OCI-M2 (cell line): ENCODE measurements around the gene CEP20.
"Not testable (repeated sequence)": the region's sequence is repeated elsewhere in the genome, so short reads cannot be mapped to it uniquely, and the experiment has no call there.

ENCODE experiments used
- DNase-seq: peaks from one replicate; lab custom pipeline; 2025; ENCODE audit not compliant: unreplicated experiment; lab: John Stamatoyannopoulos, UW

CEP20 gene, protein sequence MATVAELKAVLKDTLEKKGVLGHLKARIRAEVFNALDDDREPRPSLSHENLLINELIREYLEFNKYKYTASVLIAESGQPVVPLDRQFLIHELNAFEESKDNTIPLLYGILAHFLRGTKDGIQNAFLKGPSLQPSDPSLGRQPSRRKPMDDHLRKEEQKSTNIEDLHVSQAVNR

DNA sequence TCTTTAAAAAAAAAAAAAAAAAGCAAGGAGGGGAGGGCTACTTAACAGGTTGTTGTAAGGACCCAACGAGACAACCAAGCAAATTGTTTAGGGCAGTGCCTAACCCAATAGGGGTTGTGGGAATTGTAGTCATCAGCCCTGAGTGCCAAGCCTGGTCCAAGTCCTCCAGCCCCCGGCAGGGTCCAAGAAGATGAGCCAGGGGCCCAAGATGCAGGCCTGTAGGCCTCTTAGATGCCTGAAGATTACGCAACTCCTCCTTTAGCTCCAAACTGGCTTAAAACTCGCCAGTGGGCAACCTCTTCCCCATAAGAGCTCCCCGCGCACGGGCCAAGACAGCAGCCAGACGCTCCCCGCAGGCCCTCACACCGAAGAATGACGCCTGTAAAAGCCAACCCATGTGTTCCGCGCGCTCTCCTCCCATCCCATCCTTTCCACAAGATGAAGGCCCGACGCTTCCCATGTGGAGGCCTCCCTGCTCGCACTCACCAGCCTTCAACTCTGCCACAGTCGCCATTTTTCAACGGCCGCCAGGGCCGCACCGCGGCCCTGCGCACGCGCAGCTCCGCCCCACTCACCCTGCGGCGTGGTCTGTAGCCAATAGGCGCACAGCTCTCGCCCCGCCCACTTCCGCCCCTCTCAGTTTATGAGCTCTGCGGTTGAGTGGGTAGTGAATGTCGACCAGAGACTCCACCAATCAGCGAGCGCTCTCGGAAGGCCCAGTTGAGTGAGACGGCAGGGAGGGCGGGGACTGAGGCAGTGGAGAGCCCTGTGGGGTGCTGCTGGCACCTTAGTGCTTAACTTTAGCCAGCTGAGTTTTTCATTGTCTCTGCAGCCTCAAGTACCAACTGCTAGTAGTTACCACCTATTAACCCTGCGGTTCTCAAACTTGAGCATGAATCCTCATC is at the start of gene CEP20:
Gene CEP20, minus strand, starts transcription at position 532 of the 905 bp plus-strand sequence. Its CDS starts 18 bp downstream, at position 514.
- DNase-seq: peak; percentile 76

DNA sequence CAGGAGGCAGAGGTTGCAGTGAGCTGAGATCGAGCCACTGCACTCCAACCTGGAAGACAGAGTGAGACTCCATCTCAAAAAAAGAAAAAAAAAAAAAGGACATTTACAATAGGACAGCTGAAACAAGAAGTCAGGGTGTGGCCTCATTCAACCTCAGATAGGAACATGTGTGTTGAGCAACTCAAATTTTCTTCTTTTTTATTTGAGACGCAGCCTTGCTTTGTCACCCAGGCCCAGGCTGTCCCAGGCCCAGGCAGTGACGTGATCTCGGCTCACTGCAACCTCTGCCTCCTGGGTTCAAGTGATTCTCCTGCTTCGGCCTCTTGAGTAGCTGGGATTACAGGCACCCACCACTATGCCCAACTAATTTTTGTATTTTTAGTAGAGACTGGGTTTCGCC is 48.4 kb upstream of the CEP20 start:
- not testable (repeated sequence) for DNase-seq

DNA sequence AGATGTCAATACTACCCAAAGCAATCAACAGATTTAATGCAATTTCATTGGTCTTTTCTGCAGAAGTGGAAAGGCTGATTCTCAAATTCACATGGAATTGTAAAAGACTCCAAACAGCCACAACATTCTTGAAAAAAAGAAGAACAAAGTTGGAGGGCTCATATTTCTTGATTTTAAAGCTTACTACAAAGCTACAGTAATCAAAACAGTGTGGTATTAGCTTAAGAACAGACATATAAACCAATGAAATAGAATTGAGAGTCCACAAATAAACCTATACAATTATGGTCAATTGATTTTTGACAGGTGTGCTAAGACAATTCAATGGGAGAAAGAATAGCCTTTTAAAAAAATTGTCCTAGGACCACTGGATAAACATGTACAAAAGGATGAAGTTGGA is 46.6 kb upstream of the CEP20 start:
- DNase-seq: no peak

DNA sequence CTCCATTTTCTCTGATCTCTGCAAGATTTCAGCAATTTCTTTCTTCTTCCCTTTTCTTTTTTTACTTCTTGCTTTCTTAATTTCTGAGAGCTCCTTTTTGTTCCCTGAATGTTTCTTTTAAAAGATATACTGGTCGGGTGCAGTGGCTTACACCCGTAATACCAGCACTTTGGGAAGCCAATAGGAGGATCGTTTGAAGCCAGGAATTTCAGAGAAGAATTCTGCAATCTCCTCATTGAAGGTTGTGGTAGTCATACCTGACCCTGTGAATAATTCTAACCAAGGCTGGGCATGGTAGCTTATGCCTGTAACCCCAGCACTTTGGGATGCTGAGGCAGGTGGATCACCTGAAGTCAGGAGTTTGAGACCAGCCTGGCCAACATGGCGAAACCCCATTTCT is 45.4 kb upstream of the CEP20 start:
- no peak for DNase-seq

DNA sequence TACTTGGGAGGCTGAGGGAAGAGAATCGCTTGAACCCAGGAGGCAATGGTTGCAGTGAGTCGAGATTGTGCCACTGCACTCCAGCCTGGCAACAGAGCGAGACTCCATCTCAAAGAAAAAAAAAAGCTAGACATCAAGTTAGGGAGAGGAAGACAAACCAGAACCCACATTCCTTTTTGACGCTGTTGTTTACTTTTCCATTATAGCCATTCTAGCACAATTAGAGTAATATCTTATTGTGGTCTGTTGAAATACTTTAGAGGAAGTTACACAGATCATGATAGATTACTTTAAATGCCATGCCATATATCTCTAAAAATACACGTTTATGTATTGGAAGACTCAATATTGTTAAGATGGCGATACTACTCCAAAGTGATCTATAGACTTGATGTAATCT is 44.5 kb upstream of the CEP20 start:
- no peak for DNase-seq

DNA sequence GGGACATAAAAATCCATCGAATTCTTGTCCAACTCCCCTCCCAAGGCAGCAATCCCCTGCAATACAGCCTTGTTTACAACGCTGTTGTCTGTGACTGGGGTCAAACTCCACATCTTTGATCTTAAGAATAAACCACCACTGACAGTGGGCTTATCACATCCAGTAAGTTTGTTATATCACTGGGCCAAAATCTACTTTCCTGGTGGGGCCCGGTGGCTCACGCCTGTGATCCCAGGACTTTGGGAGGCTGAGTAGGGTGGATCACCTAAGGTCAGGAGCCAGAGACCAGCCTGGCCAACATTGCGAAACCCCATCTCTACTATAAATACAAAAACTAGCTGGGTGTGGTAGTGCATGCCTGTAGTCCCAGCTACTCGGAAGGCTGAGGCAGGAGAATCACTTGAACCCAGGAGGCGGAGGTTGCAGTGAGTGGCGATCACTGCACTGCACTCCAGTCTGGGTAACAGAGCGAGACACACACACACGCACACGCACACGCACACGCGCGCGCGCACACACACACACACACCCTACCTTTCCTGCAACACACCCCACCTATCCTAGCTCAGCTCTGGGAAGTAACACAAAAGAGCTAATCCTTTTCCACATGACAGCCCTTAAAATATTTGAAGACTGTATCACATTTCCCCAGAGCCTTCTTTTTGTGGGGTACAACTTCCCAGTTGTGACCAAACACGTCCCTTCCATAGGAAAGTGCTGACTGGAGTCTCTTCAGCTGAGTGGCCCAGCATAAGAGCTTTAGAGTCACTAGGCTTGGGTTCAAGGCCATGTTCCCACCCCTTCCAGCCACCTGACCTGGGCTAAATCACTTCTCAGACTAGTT is 40.1 kb upstream of the CEP20 start:
- DNase-seq: no peak

DNA sequence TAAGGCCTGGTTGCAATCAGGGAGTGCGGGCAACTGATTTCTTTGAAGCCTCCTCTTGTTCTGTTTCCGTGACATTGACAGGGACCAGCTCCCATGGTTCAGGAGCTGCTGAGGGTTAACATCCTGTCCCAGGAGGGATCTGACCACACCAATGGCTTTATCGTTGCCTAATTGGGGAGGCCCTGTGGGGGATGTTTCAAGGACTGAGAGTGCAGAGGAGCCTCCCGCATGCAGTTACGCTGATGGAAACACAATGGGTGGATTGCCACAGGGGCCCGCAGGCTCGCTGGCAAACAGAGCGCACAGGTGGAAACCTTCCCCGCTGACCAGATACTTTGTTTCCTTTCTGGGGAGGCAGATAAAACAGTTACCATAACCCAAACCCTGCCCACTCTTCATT is 37.2 kb upstream of the CEP20 start:
- no peak for DNase-seq

DNA sequence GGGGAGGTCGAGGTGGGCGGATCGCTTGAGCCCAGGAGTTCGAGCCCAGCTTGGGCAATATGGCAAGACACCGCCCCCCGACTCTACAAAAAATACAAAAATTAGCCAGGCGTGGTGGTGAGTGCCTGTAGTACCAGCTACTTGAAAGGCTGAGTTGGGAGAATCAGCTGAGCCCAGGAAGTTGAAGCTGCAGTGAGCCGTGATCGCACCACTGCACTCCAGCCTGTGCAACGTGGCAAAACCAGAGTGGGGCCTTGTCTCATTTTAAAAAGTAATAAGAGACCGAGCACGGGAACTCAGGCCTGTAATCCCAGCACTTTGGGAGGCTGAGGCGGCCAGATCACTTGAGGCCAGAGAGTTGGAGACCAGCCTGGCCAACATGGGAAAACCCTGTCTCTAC is 36.6 kb upstream of the CEP20 start:
- DNase-seq: no peak

DNA sequence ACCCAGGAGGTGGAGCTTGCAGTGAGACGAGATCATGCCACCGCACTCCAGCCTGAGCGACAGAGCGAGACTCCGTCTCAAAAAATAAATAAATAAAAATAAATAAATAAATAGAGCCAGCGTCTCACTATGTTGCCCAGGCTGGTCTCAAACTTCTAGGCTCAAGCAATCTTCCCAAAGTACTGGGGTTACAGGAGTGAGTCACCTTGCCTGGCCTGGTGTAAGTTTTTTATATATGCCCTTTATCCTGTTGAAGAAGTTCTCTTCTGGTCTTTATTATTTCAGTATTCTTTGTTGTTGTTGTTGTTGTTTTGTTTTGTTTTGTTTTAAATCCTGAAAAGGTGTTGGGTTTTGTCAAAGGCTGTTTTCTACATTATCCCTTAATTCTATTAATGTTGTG is 30.9 kb upstream of the CEP20 start:
- DNase-seq: no peak

DNA sequence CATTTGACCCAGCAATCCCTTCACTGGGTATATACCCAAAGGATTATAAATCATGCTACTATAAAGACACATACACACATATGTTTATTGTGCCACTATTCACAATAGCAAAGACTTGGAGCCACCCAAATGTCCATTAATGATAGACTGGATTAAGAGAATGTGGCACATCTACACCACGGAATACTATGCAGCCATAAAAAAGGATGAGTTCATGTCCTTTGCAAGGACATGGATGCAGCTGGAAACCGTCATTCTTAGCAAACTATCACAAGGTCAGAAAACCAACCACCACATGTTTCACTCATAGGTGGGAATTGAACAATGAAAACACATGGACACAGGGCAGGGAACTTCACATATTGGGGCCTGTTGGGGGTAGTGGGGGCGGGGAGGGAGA is 29.9 kb upstream of the CEP20 start:
- DNase-seq: not testable (repeated sequence)

DNA sequence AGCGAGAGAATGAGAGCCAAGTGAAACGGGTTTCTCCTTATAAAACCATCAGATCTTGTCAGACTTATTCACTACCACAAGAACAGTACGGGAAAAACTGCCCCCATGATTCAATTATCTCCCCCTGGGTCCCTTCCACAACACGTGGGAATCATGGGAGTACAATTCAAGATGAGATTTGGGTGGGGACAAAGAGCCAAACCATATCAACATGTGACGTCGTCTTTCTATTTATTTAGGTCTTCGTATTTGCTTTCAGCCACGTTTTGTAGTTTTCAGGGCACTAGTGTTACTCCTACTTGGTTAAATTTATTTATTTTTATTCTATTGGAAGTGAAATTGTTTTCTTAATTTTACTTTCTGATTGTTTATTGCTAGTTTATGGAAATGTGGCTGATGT is 27.9 kb upstream of the CEP20 start:
- no peak for DNase-seq

DNA sequence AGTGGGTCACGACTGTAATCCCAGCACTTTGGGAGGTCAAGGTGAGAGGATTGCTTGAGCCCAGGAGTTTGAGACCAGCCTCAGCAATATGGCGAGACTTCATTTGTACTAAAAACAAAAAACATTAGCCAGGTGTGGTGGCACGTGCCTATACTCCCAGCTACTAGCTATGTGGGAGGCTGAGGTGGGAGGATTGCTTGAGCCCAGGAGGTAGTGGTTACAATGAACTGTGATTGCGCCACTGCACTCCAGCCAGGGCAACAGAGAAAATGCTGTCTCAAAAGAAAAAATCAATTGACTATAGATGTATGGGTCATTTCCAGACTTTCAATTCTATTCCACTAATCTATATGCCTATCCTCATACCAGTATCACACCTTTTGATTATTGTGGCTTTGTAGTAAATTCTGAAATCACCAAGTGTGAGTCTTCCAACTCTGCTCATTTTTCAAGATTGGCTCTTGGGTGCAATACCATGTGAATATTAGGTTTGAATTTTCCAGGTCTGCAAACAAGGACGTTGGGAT is 27.2 kb upstream of the CEP20 start:
- DNase-seq: no peak

DNA sequence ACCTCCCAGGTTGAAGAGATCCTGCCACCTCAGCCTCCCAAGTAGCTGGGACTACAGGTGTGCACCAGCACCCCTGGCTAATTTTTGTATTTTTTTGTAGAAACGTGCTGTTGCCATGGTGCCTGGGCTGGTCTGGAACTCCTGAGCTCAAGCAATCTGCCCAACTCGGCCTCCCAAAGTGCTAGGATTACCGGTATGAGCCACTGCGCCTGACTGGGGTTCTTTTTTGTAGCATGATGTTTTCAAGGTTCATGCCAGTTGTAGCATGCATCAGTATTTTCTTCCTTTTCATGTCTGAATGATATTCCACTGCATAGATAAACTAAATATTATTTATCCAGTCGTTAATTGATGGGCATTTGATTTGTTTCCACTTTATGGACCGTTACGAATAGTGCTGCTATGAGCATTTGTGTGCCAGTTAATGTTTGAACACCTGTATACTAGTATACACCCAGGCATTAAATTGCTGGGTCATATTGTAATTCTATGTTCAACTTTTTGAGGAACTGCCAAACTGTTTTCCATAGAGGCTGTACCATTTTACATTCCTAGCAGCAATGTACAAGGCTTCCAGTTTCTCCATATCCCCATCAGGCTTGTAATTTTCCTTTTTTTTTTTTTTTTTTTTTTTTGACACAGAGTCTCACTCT is 24.8 kb upstream of the CEP20 start:
- no peak for DNase-seq

DNA sequence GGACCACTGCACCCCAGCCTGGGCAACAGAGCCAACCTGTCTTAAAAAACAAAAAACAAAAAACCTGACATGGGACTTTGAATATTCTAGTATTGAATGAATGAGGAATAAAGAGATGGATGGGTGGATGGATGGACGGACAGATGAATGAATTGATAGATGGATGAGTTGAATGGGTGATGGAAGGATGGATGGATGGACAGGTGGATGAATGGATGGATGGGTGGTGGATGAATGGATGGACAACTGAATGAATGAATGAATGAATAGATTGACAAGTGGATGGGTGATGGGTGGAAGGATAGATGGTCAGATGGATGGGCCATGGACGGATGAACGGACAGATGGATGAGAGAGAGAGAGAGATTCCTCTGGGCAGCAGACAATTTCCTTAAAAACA is 22.8 kb upstream of the CEP20 start:
- DNase-seq: no peak

DNA sequence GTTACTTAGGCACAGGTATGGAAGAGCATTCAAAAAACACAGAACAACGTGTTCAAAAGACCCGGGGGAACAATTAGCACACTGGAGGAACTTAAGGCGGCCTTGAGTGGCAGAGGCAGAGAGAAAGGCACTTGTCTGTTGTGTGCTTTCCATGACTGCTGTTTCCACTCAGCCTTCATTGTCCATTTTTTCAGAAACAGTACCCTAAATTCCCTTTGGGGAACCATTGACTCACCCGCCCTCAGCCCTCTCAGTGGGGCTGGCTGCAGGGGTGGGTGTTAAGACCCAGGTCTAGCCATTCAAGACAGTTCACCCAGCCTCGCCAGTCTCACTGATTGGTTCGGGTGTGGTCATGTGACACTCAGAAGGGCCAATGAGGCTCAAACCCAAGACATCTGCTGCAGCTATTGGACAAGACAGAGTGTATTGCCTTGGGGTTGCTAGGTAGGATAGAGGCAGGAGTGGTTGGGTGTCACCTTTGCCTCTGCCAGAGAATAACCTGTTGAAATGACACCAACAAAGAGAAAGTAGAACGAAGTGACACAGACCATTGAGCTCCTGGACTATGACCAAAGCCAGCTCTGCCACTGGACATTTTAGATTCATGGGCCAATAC is 19.6 kb upstream of the CEP20 start:
- no peak for DNase-seq

DNA sequence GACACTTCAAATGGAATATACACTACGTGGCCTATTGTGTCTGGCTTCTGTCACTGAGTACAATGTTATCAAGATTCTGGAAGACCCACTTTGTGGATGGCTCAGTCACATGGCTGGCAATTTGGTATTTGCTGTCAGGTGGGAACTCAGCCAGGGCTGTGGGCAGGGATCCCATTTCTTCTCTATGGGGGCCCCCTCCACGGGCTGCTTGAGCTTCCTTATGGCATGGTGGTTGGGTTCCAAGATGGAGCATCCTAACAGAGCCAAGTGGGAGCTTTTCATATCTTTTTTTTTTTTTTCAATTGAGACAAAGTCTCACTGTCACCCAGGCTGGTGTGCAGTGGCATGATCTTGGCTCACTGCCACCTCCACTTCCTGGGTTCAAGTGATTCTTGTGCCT is 18.0 kb upstream of the CEP20 start:
- DNase-seq: no peak

DNA sequence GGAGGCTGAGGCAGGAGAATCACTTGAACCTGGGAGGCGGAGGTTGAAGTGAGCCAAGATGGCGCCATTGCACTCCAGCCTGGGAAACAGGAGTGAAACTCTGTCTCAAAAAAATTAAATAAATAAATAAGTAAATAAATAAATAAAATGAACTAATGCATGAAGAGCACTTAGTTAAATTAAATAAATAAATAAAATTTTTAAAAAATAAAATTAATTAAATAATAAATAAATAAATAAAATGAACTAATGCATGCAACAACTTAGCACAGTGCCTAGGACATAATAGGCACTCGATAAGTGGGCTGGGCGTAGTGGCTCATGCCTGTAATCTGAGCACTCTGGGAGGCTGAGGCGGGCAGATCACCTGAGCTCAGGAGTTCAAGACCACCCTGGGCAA is 15.6 kb upstream of the CEP20 start:
- DNase-seq: no peak

DNA sequence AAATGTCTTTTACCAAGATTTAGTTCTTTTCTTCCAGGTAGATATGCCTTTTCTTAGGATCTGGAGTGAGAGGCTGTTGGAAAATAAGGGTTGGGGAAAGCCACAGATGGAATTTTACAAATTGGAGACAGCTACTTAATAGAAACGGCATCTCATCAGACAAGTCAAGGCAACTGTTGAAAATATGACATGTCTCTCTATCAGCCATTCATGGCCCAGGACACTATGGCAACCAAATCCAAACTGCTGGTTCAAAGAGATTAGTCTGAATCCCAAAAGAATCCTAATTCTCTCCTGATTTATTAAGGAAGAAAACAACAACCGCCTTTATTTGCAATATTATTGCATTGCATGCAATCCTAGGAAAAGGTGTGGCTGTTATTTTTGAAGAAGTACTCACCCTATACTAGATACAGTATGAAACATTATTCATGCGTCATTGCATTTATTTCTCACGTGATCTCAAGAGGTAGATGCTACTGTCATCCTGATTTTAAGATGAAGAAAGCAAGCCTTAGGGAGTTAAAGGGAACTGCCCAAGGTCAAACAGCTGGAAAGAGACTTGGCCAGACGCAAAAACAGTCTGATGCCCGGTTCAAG is 12.6 kb upstream of the CEP20 start:
- DNase-seq: no peak

DNA sequence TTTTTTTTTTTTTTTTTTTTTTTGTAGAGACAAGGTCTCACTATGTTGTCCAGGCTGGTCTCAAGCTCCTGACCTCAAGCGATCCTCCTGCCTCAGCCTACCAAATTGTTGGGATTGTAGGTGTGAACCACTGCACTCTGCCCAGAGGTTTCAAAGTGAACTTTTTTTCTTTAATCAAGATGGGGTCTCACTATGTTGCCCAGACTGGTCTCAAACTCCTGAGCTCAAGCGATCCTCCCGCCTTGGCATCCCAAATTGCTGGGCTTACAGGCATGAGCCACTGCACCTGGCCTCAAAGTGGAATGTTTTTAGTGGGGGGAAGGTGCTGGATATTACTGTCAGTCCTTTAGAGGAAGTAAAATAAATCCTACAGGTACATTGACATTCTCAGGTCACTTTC is 12.0 kb upstream of the CEP20 start:
- DNase-seq: no peak

DNA sequence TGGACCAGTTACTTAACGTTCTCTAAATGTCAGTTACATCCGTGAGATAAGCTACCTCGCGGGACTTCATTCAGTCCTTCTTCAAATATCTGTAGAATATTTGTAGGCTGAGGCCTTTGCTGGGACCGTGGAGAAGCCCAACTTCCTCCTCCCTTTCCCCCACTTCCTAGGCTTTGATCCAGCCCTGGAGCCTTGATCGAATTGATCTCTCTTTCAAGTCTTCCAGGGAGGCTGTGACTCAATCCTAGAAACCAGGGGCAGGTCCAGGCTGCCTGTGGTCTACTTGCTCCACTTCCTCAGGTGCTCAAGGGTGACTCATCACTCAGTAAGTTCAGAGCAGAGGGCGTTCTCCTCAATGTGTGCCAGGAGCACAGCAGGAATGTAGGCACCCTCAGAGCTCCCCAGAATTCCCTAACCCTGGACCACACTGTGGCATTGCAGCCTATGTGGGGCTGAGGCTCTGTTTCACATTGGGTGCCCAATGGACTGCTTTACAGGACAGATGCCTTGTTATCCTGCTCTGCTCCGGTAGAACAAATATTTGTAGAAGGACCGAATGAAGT is 11.2 kb upstream of the CEP20 start:
- DNase-seq: no peak
